ENCODE measurements around the gene CLEC16A.

DNA sequence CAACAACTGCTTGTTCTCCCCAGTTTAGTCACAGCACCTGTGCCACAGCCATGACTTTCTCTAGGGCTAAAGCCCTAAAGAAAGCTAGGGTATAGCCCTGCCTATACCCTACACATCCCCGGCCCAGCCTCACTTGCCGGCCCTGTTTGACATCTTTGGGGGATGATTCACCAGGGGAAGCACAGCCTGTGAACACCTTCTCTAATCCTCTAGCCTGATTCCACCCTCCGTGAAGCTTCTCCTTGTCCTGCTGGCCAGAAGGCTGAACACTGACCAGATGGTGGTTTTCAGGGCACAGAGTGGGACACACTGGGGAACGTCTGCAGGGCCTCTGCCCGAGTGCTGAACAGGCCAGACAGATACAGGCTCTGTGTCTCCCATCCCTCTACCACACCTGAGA lies 6.0 kb downstream of the CLEC16A start:
- TF ChIP-seq EZH2phosphoT487 (IDR thresholded peaks at IDR 0.05; ENCODE audit: unreplicated experiment) (no peak), POLR2AphosphoS5 (IDR thresholded peaks at IDR 0.05; ENCODE audit: low read depth) (no peak), EZH2 (IDR thresholded peaks at IDR 0.05; ENCODE audit: low read depth, unreplicated experiment) (no peak), CREB1 (CRISPR knock-in tag; IDR thresholded peaks at IDR 0.05; ENCODE audit: low read depth) (no peak), JUNB (IDR thresholded peaks at IDR 0.05; ENCODE audit: unreplicated experiment) (no peak), STAT1 (IDR thresholded peaks at IDR 0.05; ENCODE audit: unreplicated experiment) (no peak), ZNF114 (CRISPR knock-in tag; IDR thresholded peaks at IDR 0.05) (no peak), ZNF331 (CRISPR knock-in tag; IDR thresholded peaks at IDR 0.05; ENCODE audit: low read depth) (no peak)
- TF ChIP-seq, protein P1, sequence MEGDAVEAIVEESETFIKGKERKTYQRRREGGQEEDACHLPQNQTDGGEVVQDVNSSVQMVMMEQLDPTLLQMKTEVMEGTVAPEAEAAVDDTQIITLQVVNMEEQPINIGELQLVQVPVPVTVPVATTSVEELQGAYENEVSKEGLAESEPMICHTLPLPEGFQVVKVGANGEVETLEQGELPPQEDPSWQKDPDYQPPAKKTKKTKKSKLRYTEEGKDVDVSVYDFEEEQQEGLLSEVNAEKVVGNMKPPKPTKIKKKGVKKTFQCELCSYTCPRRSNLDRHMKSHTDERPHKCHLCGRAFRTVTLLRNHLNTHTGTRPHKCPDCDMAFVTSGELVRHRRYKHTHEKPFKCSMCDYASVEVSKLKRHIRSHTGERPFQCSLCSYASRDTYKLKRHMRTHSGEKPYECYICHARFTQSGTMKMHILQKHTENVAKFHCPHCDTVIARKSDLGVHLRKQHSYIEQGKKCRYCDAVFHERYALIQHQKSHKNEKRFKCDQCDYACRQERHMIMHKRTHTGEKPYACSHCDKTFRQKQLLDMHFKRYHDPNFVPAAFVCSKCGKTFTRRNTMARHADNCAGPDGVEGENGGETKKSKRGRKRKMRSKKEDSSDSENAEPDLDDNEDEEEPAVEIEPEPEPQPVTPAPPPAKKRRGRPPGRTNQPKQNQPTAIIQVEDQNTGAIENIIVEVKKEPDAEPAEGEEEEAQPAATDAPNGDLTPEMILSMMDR (conservative IDR thresholded peaks at IDR 0.05; ENCODE audit: low read depth in 2 of 2) = no peak
- TF ChIP-seq, protein P2, sequence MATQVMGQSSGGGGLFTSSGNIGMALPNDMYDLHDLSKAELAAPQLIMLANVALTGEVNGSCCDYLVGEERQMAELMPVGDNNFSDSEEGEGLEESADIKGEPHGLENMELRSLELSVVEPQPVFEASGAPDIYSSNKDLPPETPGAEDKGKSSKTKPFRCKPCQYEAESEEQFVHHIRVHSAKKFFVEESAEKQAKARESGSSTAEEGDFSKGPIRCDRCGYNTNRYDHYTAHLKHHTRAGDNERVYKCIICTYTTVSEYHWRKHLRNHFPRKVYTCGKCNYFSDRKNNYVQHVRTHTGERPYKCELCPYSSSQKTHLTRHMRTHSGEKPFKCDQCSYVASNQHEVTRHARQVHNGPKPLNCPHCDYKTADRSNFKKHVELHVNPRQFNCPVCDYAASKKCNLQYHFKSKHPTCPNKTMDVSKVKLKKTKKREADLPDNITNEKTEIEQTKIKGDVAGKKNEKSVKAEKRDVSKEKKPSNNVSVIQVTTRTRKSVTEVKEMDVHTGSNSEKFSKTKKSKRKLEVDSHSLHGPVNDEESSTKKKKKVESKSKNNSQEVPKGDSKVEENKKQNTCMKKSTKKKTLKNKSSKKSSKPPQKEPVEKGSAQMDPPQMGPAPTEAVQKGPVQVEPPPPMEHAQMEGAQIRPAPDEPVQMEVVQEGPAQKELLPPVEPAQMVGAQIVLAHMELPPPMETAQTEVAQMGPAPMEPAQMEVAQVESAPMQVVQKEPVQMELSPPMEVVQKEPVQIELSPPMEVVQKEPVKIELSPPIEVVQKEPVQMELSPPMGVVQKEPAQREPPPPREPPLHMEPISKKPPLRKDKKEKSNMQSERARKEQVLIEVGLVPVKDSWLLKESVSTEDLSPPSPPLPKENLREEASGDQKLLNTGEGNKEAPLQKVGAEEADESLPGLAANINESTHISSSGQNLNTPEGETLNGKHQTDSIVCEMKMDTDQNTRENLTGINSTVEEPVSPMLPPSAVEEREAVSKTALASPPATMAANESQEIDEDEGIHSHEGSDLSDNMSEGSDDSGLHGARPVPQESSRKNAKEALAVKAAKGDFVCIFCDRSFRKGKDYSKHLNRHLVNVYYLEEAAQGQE (IDR thresholded peaks at IDR 0.05; ENCODE audit: unreplicated experiment) = no peak
- TF ChIP-seq, protein P3, sequence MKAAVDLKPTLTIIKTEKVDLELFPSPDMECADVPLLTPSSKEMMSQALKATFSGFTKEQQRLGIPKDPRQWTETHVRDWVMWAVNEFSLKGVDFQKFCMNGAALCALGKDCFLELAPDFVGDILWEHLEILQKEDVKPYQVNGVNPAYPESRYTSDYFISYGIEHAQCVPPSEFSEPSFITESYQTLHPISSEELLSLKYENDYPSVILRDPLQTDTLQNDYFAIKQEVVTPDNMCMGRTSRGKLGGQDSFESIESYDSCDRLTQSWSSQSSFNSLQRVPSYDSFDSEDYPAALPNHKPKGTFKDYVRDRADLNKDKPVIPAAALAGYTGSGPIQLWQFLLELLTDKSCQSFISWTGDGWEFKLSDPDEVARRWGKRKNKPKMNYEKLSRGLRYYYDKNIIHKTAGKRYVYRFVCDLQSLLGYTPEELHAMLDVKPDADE (IDR thresholded peaks at IDR 0.05) = no peak

All from GM23338 (cell line).